Activated naive CD4-positive, alpha-beta T cell (primary cell): ENCODE data around the gene WDSUB1.

Source experiments
- DNase-seq, 4 experiments: peaks; one replicate each; lab custom pipeline; 2025; lab: John Stamatoyannopoulos, UW

WDSUB1 gene

DNA sequence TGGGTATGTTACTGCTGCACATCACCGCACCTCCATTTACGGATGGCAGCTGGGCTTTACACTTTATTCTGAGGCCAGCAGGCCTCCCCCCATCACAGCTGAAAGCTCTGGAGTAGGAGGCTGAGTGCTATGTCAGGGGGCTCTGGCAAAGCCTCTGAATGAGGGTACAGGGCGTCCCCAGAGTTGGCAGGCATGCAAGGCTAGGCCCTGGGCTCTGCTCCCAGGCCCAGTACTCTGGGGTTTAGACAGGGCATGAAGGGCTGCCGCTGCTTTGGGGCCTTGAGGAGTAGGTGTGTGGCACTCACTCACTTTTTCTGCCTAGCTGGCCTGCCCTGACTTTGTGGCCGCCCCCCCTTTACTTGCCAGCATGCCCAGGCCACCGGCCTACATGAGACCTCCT is 90.8 kb downstream of the WDSUB1 start:
- DNase-seq: no peak

- no peak for DNase-seq
Observed at GRCh38 chr2:159194241-159194640, 92.3 kb downstream of the WDSUB1 start.

GRCh38 chr2:159193791-159194190 is 92.7 kb downstream of the WDSUB1 start:
- DNase-seq: no peak

DNA sequence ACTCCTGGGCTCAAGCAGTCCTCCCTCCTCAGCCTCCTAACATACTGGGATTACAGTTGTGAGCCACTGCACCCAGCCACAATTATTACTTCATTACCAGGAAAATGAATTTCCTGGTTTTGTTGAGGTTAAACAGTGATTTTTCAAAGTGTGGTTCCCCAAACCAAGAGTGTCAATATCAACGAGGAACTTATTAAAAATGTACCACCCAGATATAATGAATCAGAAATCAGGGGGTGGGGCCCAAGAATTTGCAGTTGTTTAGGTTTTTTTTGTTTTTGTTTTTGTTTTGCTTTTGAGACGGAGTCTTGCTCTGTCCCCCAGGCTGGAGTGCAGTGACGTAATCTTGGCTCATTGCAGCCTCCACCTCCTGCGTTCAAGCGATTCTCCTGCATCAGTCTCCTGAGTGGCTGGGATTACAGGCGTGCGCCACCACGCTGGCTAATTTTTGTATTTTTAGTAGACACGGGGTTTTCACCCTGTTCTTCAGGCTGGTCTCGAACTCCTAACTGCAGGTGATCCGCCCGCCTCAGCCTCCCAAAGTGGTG is 94.1 kb downstream of the WDSUB1 start:
- DNase-seq: no peak

GRCh38 chr2:159188449-159188848 is 98.1 kb downstream of the WDSUB1 start:
- no peak for DNase-seq

- DNase-seq: no peak
Observed at GRCh38 chr2:159187106-159187505, 99.4 kb downstream of the WDSUB1 start.

GRCh38 chr2:159186462-159186861 is 100.0 kb downstream of the WDSUB1 start:
- no peak for DNase-seq
